GM19099 (cell line): ENCODE measurements around the gene CTNNA3.

Source experiments
- POLR2A ChIP-seq: IDR thresholded peaks from 3 replicates; pipeline ENCODE4 v1.6.1; 2011; ENCODE audit warnings: low read depth; ENCODE audit not compliant: insufficient read length; ENCODE audit errors: extremely low read depth

CTNNA3 gene

DNA sequence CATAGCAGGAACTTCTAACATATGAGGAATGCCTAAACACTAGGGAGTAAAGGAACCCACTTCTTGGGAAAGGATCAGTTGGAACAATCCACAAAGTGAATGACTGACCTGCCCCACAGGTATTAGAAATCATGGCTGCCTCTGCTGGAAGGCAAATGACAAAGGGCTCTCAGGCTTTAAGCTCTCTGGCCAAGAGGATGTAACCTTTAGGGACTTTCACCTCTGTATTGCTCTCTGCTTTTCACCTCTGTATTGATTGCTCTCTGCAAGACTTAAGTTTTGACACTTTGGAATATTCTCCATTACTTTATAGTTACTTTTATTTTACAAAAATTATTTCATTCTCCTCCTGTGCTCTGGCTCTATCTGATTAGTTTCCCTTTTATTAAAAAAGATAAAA, 522.2 kb downstream of the CTNNA3 start:
- no peak for TF ChIP-seq POLR2A

DNA sequence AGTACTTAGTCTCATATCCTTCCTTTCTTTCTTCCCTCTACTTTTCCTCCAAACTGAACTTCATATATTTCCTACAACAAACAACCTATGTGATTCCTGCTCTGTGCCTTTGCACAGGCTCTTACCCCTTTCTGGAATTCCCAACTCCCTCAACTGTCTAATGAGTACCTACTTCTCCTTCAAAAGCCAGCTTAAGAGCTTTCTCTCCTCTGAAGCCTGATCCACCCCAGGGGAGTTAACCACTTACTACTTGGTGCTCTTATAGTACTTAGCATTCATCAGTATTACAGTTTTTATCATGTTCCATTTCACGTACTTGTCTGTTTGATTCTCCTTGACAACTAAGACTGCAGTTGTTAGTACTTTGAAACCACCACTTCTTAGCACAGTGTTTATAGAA, 524.0 kb downstream of the CTNNA3 start:
- TF ChIP-seq POLR2A = no peak

DNA sequence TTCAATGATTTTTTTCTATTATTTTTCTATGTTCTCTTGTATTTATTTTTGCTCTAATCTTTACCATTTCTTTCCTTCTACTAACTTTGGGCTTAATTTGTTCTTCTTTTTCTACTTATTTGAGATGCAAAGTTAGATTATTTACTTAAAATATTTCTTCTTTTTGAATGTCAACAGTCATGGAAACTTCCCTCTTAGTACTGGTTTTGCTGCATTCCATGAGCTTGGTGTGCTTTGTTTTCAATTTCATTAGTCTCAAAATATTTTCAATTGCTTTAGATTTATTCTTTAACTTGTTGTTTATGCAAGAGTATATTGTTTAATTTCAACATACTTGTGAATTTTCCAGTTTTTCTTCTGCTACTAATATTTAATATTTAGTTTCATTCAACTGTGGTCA, 539.8 kb downstream of the CTNNA3 start:
- no peak for TF ChIP-seq POLR2A

DNA sequence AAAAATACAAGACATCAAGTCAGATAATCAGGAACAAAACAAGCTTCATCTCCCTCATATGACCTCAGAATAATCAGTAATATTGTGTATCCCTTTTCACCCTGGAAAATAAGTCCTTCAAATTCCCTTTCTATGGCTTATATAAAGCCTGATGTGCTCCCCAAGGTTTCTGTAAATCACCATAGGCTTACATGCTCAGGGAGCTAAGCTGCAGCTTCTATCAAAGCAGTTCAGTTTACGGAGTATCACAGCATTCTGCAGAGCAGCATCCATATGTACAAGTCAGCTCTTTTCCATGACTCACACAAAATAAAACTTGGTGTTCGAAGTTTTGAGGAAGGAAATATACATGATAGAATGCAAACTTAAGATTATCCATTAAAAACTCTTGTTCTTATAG, 544.5 kb downstream of the CTNNA3 start:
- no peak for TF ChIP-seq POLR2A

DNA sequence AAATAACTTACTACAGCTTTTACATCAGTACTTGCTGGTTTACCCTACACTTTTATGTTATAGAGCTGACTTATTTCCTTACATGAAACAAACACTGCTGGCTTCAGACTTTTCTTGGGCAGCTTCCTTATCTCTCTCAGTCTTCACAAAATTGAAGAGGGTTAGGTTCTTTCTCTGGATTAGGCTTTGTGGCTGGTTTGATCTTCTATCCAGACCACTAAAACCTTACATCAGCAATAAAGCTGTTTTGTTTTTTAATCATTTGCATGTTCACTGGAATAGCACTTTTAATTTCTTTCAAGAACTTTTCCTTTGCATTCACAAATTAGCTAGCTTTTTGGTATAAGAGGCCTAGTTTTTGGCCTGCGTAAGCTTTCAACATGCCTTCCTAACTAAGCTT, 551.5 kb downstream of the CTNNA3 start:
- no peak for TF ChIP-seq POLR2A

DNA sequence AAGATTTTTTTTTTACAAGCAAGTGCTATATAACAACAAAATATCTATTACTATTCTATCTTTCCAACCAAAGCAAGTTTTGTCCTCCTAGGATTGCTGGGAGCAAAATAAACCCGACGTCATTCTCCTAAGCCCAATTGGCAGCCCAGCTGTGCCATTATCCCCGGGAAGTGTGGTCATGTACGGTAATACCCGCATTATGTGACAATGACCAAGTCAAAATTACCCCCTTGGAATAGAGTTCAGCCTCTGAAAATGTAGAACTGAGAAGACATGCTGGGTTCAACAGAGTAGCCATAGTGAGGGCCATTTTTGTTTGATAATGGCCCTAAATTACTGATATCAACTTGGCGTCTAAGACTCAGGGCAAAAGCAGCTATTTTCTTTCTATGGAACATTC, 554.7 kb downstream of the CTNNA3 start:
- no peak for TF ChIP-seq POLR2A

DNA sequence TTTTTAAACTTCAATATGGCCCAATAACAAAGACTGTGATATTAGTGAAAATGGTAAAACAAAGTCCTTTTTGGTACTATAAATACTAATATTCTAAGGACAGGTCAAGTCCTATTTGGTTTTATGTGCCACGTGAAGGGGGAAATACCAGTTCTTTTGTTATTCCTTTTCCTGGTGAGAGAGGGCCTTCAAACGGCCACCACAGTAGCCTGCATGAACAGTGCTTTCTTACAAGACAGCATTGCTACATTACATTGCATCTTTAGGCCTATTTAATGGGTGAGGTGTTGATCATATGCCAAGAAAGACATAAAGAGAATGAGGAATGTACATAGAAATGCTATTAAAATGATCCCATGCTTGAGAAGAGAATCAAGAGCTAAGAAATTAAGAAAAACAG, 555.4 kb downstream of the CTNNA3 start:
- no peak for TF ChIP-seq POLR2A

DNA sequence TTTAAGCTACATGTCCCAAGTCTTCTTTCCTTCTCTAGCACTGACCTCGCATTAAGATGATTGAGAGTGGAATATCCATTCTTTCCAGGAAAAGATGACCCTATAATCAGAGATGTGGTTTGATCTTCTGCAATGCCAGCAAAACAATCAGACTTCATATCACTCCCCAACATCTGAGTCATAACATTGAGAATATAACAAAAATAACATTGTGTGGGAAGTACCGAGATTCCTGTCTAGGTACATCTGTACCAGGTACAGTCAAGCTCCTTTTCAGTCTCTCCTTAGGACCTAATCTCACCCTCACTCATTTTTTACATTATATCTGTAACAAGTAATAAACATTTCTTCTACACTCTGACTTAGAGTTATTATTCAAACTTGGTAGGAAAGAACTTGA, 568.6 kb downstream of the CTNNA3 start:
- no peak for TF ChIP-seq POLR2A

DNA sequence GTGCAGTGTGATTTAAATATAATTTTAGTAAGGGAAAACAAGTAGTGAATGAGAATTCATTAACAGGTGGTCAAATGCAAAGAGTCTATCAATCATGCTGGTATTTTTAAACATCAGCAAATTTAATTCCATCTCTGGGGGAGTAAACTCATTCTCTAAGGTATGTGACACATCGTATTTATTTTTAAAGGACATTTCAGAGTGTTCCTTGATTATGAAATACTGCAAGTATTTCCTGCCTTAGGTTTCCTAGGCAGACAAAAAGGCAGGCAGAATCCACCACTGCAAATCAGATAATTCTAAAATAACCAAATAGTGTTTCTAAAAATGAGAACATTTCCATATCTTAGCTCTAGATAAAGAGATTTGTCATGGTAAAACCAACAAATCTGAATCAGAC, 576.3 kb downstream of the CTNNA3 start:
- no peak for TF ChIP-seq POLR2A

DNA sequence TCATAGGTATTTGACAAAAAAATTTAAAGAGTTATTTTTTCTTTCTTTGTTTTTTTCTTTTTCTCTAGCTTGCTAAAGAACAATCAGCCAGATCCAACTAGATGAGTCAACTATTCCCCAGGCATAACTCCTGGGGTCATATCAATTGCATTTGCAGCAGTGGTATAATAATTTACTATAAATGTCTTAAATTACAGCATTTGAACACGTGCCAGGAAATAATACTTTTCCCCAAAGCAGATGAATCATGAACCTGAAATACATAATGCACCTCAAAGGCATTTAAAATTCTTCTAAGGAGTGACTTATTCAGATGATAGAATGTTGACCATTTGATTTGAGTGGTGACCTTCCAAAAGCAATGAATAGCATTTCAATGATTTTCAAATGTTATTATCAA, 580.0 kb downstream of the CTNNA3 start:
- TF ChIP-seq POLR2A = no peak

DNA sequence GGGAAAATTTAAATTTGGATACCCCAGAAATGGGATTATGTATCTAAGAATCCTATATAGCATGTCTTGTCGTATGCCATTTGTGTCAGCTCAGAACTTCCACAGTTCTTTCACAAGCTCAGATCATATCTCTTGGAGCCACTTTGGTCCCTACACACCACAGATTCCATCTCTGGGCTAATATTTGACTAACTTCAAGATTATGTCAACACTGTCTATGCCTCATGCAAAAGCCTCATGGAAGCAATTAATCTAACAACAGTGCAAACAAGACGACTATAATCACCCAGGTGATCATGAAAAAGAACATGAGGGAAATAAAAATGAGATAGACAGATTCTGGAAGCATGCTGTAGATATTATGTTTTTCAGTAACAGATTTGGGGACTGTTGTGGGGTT, 581.0 kb downstream of the CTNNA3 start:
- TF ChIP-seq POLR2A = no peak

DNA sequence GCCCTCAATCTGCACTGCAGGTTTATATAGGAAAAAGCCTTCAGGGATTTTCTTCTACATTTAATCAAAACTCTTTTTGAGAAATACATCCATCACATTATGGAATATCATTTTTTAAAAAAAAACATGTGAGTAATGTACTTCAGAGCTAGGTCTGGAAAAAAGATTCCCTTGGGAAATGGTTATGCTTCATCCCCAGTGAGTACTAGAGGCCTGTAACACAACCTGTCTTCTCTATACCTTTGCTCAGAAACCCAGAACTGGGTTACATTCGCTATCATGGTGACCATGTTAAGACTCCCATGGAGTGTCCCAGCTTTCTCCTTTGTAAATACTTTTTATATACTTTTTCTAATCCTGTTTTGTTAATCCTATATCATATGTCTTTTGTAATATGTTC, 583.2 kb downstream of the CTNNA3 start:
- no peak for TF ChIP-seq POLR2A

DNA sequence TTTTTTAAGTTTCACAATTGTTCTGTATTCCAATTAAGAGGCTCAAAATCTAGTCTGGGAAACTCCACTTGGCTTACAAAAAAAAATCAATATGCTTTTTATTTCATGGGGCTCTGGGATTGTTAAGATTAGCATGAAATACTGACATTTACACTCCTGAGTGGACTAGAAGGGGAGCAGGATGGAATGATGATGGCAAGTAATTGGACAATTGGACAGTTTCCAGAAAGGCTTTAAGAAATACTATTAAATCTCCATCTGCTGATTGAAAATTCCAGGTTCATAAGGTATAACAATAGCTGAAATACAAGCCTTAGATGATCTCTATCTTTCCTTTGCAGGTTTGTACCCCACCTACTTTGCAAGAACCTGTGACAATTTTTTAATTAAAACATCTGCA, 585.7 kb downstream of the CTNNA3 start:
- no peak for TF ChIP-seq POLR2A

DNA sequence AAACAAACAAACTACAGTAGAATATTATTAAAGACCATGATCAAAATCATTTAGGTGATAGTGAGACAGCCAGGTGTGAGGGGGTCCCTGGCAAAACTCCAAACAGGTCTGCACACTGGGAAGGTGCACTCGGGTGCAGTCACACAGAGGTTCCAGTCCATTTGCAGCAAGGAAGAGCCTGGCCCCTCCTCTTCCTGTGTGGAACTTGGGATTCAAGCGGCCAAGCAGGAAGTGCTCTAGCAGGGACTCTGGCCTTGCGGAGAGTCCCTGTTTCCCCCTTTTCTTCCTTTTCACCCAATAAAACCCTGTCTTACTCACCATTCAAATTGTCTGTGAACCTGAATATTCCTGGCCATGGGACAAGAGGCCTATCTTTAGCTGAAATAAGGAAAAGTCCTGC, 588.3 kb downstream of the CTNNA3 start:
- no peak for TF ChIP-seq POLR2A

DNA sequence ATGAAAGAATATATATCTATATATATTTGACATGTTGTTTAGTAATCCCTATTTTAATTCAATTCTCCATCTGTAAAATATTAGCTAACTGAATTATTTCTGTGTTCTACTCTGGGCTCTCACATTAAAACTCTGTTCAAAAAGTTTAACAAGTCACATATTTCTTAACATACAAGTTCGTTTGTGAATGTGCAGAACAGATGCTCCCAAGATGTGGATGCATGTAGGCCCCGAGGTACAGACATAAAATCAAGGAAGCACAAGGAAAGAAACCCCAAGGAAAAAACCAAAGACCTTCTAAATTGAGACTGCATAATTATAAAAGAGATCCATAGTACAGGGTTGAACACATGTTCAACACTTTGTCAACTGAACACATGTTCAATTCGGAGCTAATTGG, 595.0 kb downstream of the CTNNA3 start:
- no peak for TF ChIP-seq POLR2A

DNA sequence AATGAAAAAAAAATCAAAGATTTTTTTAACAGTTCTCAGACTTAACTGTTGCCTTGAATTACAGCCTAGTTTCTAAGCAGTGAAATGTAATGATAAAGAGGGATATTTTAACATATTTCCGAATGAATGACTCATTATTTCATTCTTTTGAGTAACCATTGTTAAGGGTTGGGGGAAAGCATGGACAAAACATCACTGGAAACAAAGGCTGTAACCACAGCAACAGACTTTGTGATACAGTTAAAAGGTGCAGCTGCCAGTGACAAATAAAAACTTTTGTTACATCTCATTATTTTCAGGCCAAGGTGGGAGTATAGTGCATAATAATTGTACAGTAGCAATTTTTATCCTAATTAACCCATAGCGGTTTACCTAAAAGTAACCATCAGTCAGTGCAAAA, 597.5 kb downstream of the CTNNA3 start:
- no peak for TF ChIP-seq POLR2A

DNA sequence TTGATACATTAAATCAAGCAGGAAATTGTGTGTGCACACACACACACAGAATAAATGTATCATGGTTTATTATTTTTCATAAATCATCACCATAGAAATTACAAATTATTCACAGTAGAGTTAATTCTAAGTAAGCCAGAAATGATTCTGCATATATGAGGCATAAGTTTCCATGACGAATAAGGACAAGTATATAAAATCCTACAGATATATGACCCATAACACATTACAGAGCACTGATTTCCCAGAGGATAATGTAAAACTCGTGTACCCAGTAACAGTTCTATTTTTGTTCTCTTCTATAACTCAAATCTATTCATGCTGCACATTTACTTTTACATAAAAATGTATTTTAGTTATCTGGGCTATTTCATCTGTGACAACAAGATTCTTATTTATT, 600.5 kb downstream of the CTNNA3 start:
- no peak for TF ChIP-seq POLR2A

DNA sequence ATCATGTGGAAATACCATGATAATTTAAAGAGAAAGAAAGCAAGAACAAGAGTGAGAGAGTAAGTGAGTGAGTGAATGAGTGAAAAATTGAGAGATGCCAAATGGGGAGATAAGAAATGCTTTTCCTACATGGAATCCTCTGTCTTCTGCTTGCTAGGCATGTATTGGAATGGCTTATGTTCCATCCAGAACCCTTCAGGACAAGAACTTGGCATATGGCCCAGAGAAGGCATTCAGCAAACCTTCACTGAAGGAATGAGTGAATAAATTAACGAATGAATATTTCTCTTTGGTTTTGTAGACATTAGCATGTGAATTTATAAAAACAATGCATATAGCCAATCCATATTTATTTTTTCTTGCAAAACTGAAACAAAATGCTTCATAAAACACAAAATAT, 608.0 kb downstream of the CTNNA3 start:
- TF ChIP-seq POLR2A = no peak
